H1 (cell line): ENCODE data around the gene DRAP1. TPM values are rescaled to one million over a fixed set of nuclear protein-coding genes. Genes with fewer than 3 reads are reported as not detected.

Source experiments
- CTCF ChIA-PET: fragments of 300-600 bp; sonication (Branson Sonifier 250); formaldehyde crosslinking; loops from one replicate; lab custom pipeline; 2021; ENCODE audit not compliant: partially characterized antibody; lab: Charles Lee
- POLR2A ChIA-PET: fragments of 300-600 bp; sonication (Branson Sonifier 250); formaldehyde crosslinking; loops from one replicate; lab custom pipeline; 2021; ENCODE audit warnings: inconsistent platforms; ENCODE audit not compliant: partially characterized antibody; lab: Charles Lee
- DNase-seq, 2 experiments: peaks; one replicate each; pipeline versions ENCODE4 v3.0.0 to v3.0.0-alpha.2; 2010 to 2022; ENCODE audit warnings: low spot score in 2 of 2, low read depth in 1 of 2, mixed read lengths in 1 of 2
- FAIRE-seq: peaks from 2 replicates; lab custom pipeline; 2011; peaks lifted over from hg19 to GRCh38; lab: Jason Lieb, UNC
- H2AFZ ChIP-seq: 2 replicates; pipeline ENCODE4 v1.8.1; 2012; ENCODE audit warnings: low read length, inconsistent platforms
- H2AK5ac ChIP-seq: 2 replicates; pipeline ENCODE4 v1.6.1; 2013; ENCODE audit warnings: low read depth, low read length
- H2BK120ac ChIP-seq: replicated peaks from 2 replicates; pipeline ENCODE3; 2013; ENCODE audit warnings: low read depth, low read length, inconsistent platforms
- H2BK12ac ChIP-seq: 2 replicates; pipeline ENCODE4 v1.6.1; 2013; ENCODE audit warnings: low read depth, low read length
- H2BK15ac ChIP-seq: 2 replicates; pipeline ENCODE4 v1.6.1; 2013; ENCODE audit warnings: low read length
- H2BK20ac ChIP-seq: 2 replicates; pipeline ENCODE4 v1.6.1; 2013; ENCODE audit warnings: low read length
- H2BK5ac ChIP-seq: 2 replicates; pipeline ENCODE4 v1.6.1; 2013; ENCODE audit warnings: low read depth, low read length
- H3K14ac ChIP-seq: 2 replicates; pipeline ENCODE4 v1.6.1; 2013; ENCODE audit warnings: inconsistent platforms; ENCODE audit not compliant: insufficient read length
- H3K18ac ChIP-seq: 2 replicates; pipeline ENCODE4 v1.6.1; 2013; ENCODE audit warnings: low read length; ENCODE audit errors: extremely low read depth
- H3K23ac ChIP-seq: 2 replicates; pipeline ENCODE4 v1.6.1; 2013; ENCODE audit warnings: inconsistent platforms; ENCODE audit not compliant: insufficient read length
- H3K23me2 ChIP-seq: 2 replicates; pipeline ENCODE4 v1.6.1; 2013; ENCODE audit warnings: low read depth, low read length
- H3K27ac ChIP-seq: 2 replicates; pipeline ENCODE4 v1.6.1; 2011; ENCODE audit warnings: low read depth, low read length, inconsistent platforms
- H3K27me3 ChIP-seq, 4 experiments: replicated peaks in 1 of 4; 1 replicate in 1 of 4; 2 replicates in 3 of 4; pipeline versions ENCODE4 v1.6.1 to v1.8.1; 2011 to 2013; ENCODE audit warnings: low read length in 3 of 4, mild to moderate bottlenecking in 3 of 4, inconsistent platforms in 2 of 4, mixed read lengths in 2 of 4, moderate library complexity in 1 of 4; ENCODE audit not compliant: control insufficient read depth in 3 of 4, insufficient read depth in 3 of 4; ENCODE audit errors: extremely low read depth in 1 of 4
- H3K36me3 ChIP-seq, 4 experiments: 2 replicates each; pipeline versions ENCODE4 v1.6.1 to v1.8.1; 2011 to 2013; ENCODE audit warnings: mild to moderate bottlenecking in 4 of 4, low read length in 3 of 4, moderate library complexity in 2 of 4, control low read depth in 1 of 4, inconsistent platforms in 1 of 4; ENCODE audit not compliant: insufficient read depth in 4 of 4, control insufficient read depth in 2 of 4
- H3K4ac ChIP-seq: replicated peaks from 2 replicates; pipeline ENCODE3; 2013; ENCODE audit warnings: low read length, low read depth, mixed read lengths, inconsistent platforms; ENCODE audit not compliant: insufficient read length
- H3K4me1 ChIP-seq, 4 experiments: replicated peaks in 1 of 4; 1 replicate in 1 of 4; 2 replicates in 3 of 4; pipeline versions ENCODE4 v1.6.1 to v1.8.1; 2011 to 2013; ENCODE audit warnings: low read length in 3 of 4, inconsistent platforms in 2 of 4, mixed read lengths in 1 of 4; ENCODE audit not compliant: insufficient read depth in 4 of 4, control insufficient read depth in 3 of 4
- H3K4me2 ChIP-seq, 2 experiments: 2 replicates each; pipeline versions ENCODE4 v1.6.1 to v1.8.1; 2011 to 2013; ENCODE audit warnings: low read depth in 2 of 2, low read length in 2 of 2, control low read depth in 1 of 2, inconsistent platforms in 1 of 2, mild to moderate bottlenecking in 1 of 2; ENCODE audit not compliant: insufficient read depth in 1 of 2
- H3K4me3 ChIP-seq, 4 experiments: fragments of 200-600, 300-600 bp in 1 of 4; sonication (generic), shearing (Covaris generic), sonication (Bioruptor Twin) in 1 of 4; 2 replicates each; pipeline versions ENCODE4 v1.5.1 to v1.8.1; 2011 to 2016; ENCODE audit warnings: low read length in 4 of 4, low read depth in 3 of 4, control low read depth in 2 of 4, inconsistent platforms in 2 of 4, mild to moderate bottlenecking in 2 of 4, mixed read lengths in 1 of 4, moderate library complexity in 1 of 4; ENCODE audit not compliant: insufficient read depth in 2 of 4; ENCODE audit errors: extremely low read depth in 1 of 4
- H3K56ac ChIP-seq: replicated peaks from 2 replicates; pipeline ENCODE3; 2013; ENCODE audit warnings: low read depth, mild to moderate bottlenecking, mixed read lengths, low read length, inconsistent platforms; ENCODE audit not compliant: insufficient read length
- H3K79me1 ChIP-seq: 2 replicates; pipeline ENCODE4 v1.6.1; 2013; ENCODE audit warnings: low read depth, low read length, control low read depth
- H3K79me2 ChIP-seq, 2 experiments: 2 replicates each; pipeline versions ENCODE4 v1.6.1 to v1.8.1; 2012 to 2013; ENCODE audit warnings: low read length in 2 of 2, mild to moderate bottlenecking in 2 of 2, inconsistent platforms in 1 of 2; ENCODE audit not compliant: insufficient read depth in 2 of 2, control insufficient read depth in 1 of 2
- H3K9ac ChIP-seq, 4 experiments: replicated peaks in 1 of 4; 1 replicate in 1 of 4; 2 replicates in 3 of 4; pipeline versions ENCODE4 v1.6.1 to v1.8.1; 2011 to 2013; ENCODE audit warnings: low read depth in 3 of 4, low read length in 3 of 4, control low read depth in 2 of 4, mild to moderate bottlenecking in 2 of 4, moderate library complexity in 2 of 4, inconsistent platforms in 1 of 4; ENCODE audit errors: extremely low read depth in 1 of 4
- H3K9me3 ChIP-seq, 2 experiments: 2 replicates each; pipeline versions ENCODE4 v1.6.1 to v1.8.1; 2012 to 2013; ENCODE audit warnings: mild to moderate bottlenecking in 2 of 2, moderate library complexity in 2 of 2, control low read depth in 1 of 2, inconsistent platforms in 1 of 2, low read depth in 1 of 2, low read length in 1 of 2, mixed read lengths in 1 of 2; ENCODE audit not compliant: insufficient read depth in 2 of 2
- H4K20me1 ChIP-seq, 2 experiments: replicated peaks in 1 of 2; 2 replicates each; pipeline versions ENCODE3 to v1.8.1; 2011 to 2013; ENCODE audit warnings: inconsistent platforms in 2 of 2, low read length in 2 of 2, mild to moderate bottlenecking in 1 of 2; ENCODE audit not compliant: insufficient read depth in 2 of 2, control insufficient read depth in 1 of 2
- H4K5ac ChIP-seq: 2 replicates; pipeline ENCODE4 v1.6.1; 2013; ENCODE audit warnings: low read length, low read depth, mixed read lengths, inconsistent platforms; ENCODE audit not compliant: insufficient read length
- H4K8ac ChIP-seq: 2 replicates; pipeline ENCODE4 v1.8.0; 2013; ENCODE audit warnings: mild to moderate bottlenecking, moderate library complexity, low read length, inconsistent platforms; ENCODE audit not compliant: insufficient read depth; ENCODE audit errors: extremely low read depth
- H4K91ac ChIP-seq: replicated peaks from 2 replicates; pipeline ENCODE3; 2013; ENCODE audit warnings: low read length, mixed read lengths, inconsistent platforms; ENCODE audit not compliant: insufficient read length
- BRCA1 ChIP-seq: IDR thresholded peaks from 2 replicates; pipeline ENCODE4 v1.6.1; 2012; ENCODE audit warnings: low read depth, low read length, improper control_type of control experiment
- CHD2 ChIP-seq: IDR thresholded peaks from 2 replicates; pipeline ENCODE4 v1.6.1; 2012; ENCODE audit warnings: low read length, improper control_type of control experiment
- EP300 ChIP-seq, 2 experiments: IDR thresholded peaks; 1 replicate in 1 of 2; 2 replicates in 1 of 2; pipeline ENCODE4 v1.6.1; 2011 to 2012; ENCODE audit warnings: low read depth in 2 of 2, low read length in 2 of 2, mild to moderate bottlenecking in 2 of 2, borderline replicate concordance in 1 of 2, inconsistent platforms in 1 of 2, moderate library complexity in 1 of 2
- HDAC2 ChIP-seq, 2 experiments: fragments of 300-600 bp in 1 of 2; sonication (generic) in 1 of 2; IDR thresholded peaks; 2 replicates each; pipeline ENCODE4 v1.6.1; 2011 to 2012; ENCODE audit warnings: low read depth in 2 of 2, low read length in 2 of 2, mild to moderate bottlenecking in 2 of 2, moderate library complexity in 2 of 2, borderline replicate concordance in 1 of 2, inconsistent platforms in 1 of 2
- KDM4A ChIP-seq: IDR thresholded peaks from one replicate; pipeline ENCODE4 v1.7.1; 2012; ENCODE audit warnings: low read depth, mild to moderate bottlenecking, moderate library complexity, low read length, inconsistent platforms; ENCODE audit not compliant: severe bottlenecking
- MAFK ChIP-seq: IDR thresholded peaks from 2 replicates; pipeline ENCODE4 v1.6.1; 2012; ENCODE audit warnings: low read depth, mild to moderate bottlenecking, improper control_type of control experiment, low read length
- PHF8 ChIP-seq: fragments of 200-600 bp; sonication (generic); conservative IDR thresholded peaks from 2 replicates; pipeline ENCODE4 v1.7.1; 2012; ENCODE audit warnings: low read depth, mild to moderate bottlenecking, inconsistent platforms, low read length, moderate library complexity
- RBBP5 ChIP-seq: IDR thresholded peaks from 2 replicates; pipeline ENCODE4 v1.7.1; 2012; ENCODE audit warnings: low read depth, mild to moderate bottlenecking, inconsistent platforms, low read length, moderate library complexity, borderline replicate concordance
- SAP30 ChIP-seq: fragments of 300-600 bp; sonication (generic); IDR thresholded peaks from 2 replicates; pipeline ENCODE4 v1.7.1; 2012; ENCODE audit warnings: low read length, moderate library complexity, mild to moderate bottlenecking, inconsistent platforms; ENCODE audit not compliant: insufficient read depth, insufficient replicate concordance
- WGBS, 2 experiments: shearing (Covaris generic) in 1 of 2; methylation state at CpG; one replicate each; pipeline versions ENCODE4 v1.1.6 to v1.1.7; 2013 to 2015; ENCODE audit warnings: low lambda C conversion rate in 2 of 2, mixed read lengths in 2 of 2, inconsistent platforms in 1 of 2, low coverage in 1 of 2, missing lambda C conversion rate in 1 of 2; ENCODE audit not compliant: insufficient replicate concordance in 2 of 2, insufficient coverage in 1 of 2, insufficient read length in 1 of 2; ENCODE audit errors: extremely low coverage in 1 of 2, missing lambda C conversion rate in 1 of 2; 5-methylcytosine and 5-hydroxymethylcytosine counted together
- polyA plus RNA-seq, 7 experiments: library from polyadenylated mRNA; depleted of rRNA in 3 of 7; stranded (reverse) in 5 of 7; unstranded in 2 of 7; fragments of >200 nt in 5 of 7; fragments of 200-250 nt in 2 of 7; gene quantifications; 1 replicate in 5 of 7; 2 replicates in 1 of 7; 4 replicates in 1 of 7; pipeline versions ENCODE4 v1.2.1 to v1.2.3, GENCODE V29; 2011 to 2013; ENCODE audit warnings: missing spikeins in 2 of 7, mixed read lengths in 2 of 7
- total RNA-seq: library from RNA; stranded (reverse); fragmentation: NEBNext Ultra II Directional; extraction: Animal tissue kit (Norgen Biotek cat#: 25700); gene quantifications from 2 replicates; pipeline ENCODE4 v1.2.1, GENCODE V29; 2021

DRAP1 gene
- total and polyA plus RNA-seq, 2 of the 8 experiments (the other 6 are each of a cell fraction or from before 2014, with no cell fraction given), result 62.5 to 98.7 TPM

DNA sequence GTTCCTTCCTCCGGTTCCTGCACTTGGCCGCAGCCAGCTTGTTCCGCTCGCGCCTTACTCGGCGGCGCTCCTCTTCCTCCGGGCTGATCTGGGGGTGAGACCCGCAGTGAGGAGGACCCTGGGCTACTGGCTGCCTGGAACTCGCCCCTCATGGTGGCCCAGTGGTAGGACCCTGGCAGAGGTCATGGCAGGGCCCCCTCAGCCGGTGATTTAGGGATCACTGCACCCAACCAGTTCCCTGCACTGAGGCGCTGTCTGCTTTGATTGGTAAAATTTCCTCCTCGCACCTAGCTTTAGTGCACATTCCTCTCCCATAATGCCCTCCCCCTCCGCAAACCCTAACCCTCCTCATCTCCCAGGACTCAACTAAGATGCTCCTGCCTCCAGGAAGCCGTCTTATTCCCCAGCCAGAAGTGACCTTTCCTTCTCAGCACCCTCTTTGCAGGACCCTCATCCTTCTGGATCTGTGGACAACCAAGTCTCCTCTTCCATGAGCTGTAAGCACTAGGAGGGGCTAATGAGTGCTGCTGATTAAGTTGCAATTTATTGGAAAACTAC, 25.1 kb upstream of the DRAP1 start:
- Histone ChIP-seq H3K27me3 (peaks cover 4 to 24% (median 19%) of the 10 kb centered on the region in 4 experiments), H3K56ac (no peak overlapping the region), H2BK12ac (no peak overlapping the region), H2BK15ac (no peak overlapping the region)
- CTCF ChIA-PET, result interaction anchor here (0.6 to 19.6 kb wide), 13 partner anchors 8 to 958 kb away, joined by 3 to 283 read pairs (median 4); partner anchors contain the start of gene EFEMP2
- no peak for TF ChIP-seq MAFK
- TF ChIP-seq HDAC2 (IDR thresholded peaks at IDR 0.05; ENCODE audit: borderline replicate concordance in 1 of 2, low read depth in 2 of 2, low read length in 2 of 2), result no peak
- no peak for TF ChIP-seq CHD2
- TF ChIP-seq EP300 (IDR thresholded peaks at IDR 0.05; ENCODE audit: borderline replicate concordance in 1 of 2, low read depth in 2 of 2, low read length in 2 of 2), result no peak
- TF ChIP-seq PHF8, result no peak
- no peak for TF ChIP-seq BRCA1
- TF ChIP-seq RBBP5, result no peak
- TF ChIP-seq KDM4A, result no peak
- TF ChIP-seq SAP30, result no peak
- TF ChIP-seq, all 59 proteins: peak for 0
- Histone ChIP-seq H4K5ac (no peak overlapping the region), H3K36me3 (no peaks in the 10 kb centered on the region), H4K91ac (no peak overlapping the region), H3K4me1 (peaks cover 0 to 23% (median 10%) of the 10 kb centered on the region in 4 experiments; a peak in 5 of 7 replicates), H2AK5ac (no peak overlapping the region), H3K27ac (no peak overlapping the region), H3K18ac (no peak overlapping the region), H2AFZ (no peak overlapping the region), H3K9me3 (no peaks in the 10 kb centered on the region), H3K79me1 (no peaks in the 10 kb centered on the region; the same call in 1 of the 2 replicates), H3K23me2 (peaks cover 17% of the 10 kb centered on the region), H3K14ac (no peak overlapping the region), H3K9ac (no peak overlapping the region), H2BK20ac (no peak overlapping the region), H2BK5ac (no peak overlapping the region), H3K23ac (no peak overlapping the region), H3K4me3 (no peak overlapping the region), H3K4me2 (no peak overlapping the region), H4K8ac (no peak overlapping the region), H3K79me2 (no peaks in the 10 kb centered on the region), H2BK120ac (no peak overlapping the region), H4K20me1 (peaks cover 0 to 4% of the 10 kb centered on the region in 2 experiments), H3K4ac (no peak overlapping the region)
- POLR2A ChIA-PET, result interaction anchor here (0.7 to 39.7 kb wide), 7 partner anchors 9 to 174 kb away, joined by 3 to 1071 read pairs (median 5); partner anchors contain the start of genes C11orf68, CFL1, EFEMP2 and MUS81
- 93% methylated on average over 15 of the region's 16 CpGs; no CpG with 5 or more reads in 1 of the 2 experiments for WGBS, 2 experiments
- FAIRE-seq, result no peak
- no peak for DNase-seq
